T47D (cell line): ENCODE results near the gene PTGS2.
"Not testable (repeated sequence)": the region's sequence is repeated elsewhere in the genome, so short reads cannot be mapped to it uniquely, and the experiment has no call there.

ENCODE experiments used
- DNase-seq, 2 experiments: peaks; one replicate each; pipeline versions ENCODE4 v3.0.0 to v3.0.0-alpha.2; 2011 to 2012; ENCODE audit warnings: low read depth in 1 of 2, low spot score in 1 of 2
- JUND ChIP-seq: IDR thresholded peaks from 2 replicates; pipeline ENCODE4 v1.6.1; 2012; ENCODE audit warnings: low read depth
- in situ Hi-C: cut with HindIII; loops from 2 replicates; pipeline ENCODE4 v1.10.0; 2016; ENCODE audit warnings: low sequenced_read_pairs, low pct_unique_long_range_greater_than_20kb

The PTGS2 gene

DNA sequence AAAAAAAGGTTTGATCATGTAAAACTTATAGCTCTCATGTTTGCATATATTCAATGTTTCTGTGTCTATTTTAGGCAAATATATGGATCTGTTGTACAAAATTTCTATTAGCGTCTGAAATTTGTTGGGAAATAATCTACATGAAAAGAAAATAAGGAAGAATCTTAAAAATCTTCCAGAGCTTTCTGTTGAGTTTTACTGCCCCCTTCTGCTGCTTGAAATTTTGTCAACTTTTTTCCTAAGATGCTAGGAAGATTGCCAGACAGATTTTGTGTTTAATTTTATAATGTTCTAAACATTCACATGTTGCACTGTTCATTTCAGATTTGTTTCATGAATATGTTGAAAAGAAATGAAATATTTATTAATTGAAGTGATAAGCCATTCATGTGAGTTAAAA, 2.5 kb upstream of the PTGS2 start:
- in situ Hi-C loops: no loop called here
- no peak for DNase-seq
- TF ChIP-seq JUND: no peak

DNA sequence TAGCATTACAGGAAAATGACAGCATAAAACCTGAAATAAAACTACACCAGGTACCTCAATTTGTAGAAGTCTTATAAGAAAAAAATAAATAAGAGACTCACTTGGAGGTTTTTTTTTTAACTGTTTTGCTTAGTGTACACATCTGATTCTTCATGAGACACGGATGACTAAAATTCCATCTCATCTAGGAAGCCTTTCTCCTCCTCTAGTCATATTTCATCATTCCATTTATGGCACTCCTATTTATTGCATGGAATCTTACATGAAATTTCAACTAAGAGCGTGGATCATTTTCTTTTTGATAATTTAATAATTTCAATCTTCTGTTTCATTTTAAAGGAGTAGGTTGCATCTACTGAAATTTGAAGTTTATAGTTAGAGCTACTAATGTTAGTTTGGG, 1.6 kb upstream of the PTGS2 start:
- no peak for TF ChIP-seq JUND
- DNase-seq: no peak
- in situ Hi-C loops: no loop called here

GRCh38 chr1:186681121-186681520, 898 bp upstream of the PTGS2 start:
- in situ Hi-C loops: no loop called here
- DNase-seq: no peak
- no peak for TF ChIP-seq JUND

GRCh38 chr1:186679924-186680244, 339 bp downstream of the PTGS2 start:
- no peak for TF ChIP-seq JUND
- DNase-seq: no peak
- in situ Hi-C loops: no loop called here

GRCh38 chr1:186678155-186678554, 2.1 kb downstream of the PTGS2 start:
- DNase-seq: no peak
- TF ChIP-seq JUND: no peak
- in situ Hi-C loops: no loop called here

DNA sequence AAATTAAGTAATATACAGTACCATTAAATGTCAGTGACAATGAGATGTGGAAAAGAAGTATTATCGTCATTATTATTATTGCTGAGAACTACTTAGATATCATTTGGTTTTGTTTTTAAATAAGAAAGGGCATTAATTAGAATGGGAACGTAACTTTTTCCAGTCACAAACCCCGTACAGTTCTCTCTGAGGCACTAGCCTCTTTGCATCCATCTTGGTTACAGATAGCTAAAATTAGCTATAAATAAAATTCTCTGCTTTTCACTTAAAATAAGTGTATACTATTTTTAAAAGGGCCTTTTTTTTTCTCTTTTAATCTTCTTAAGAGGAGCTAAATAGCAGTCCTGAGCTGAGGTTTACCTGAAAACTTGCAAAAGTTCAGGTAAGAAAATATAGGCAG, 7.6 kb downstream of the PTGS2 start:
- DNase-seq: no peak
- TF ChIP-seq JUND: no peak

DNA sequence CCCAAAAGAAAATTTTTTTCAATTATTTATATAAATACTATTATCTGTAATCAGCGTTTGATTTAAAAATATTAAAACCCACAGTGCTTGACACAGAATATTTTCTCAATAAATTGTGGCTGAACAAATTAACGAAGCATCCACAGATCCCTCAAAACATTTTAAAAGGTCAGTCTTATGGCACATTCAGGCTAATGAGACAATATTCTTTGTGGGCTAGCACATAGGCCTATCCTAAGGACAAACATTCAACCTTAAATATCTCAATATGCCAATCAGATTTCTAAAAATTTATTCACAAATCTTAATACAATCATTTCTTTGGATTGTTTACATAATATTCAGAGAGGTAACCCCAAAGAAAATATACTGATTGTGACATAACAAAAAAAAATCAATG, 8.1 kb downstream of the PTGS2 start:
- in situ Hi-C loops: no loop called here
- no peak for DNase-seq
- TF ChIP-seq JUND: no peak

More for the DNA sequence above, 7.6 kb downstream of the PTGS2 start:
- in situ Hi-C loops: no loop called here

GRCh38 chr1:186671136-186671825, 8.9 kb downstream of the PTGS2 start:
- in situ Hi-C loops: no loop called here
- DNase-seq: no peak
- TF ChIP-seq JUND: no peak

- no peak for TF ChIP-seq JUND
- no peak for DNase-seq
- in situ Hi-C loops: no loop called here
Observed at GRCh38 chr1:186670297-186671135, 9.7 kb downstream of the PTGS2 start.

GRCh38 chr1:186669784-186670183, 10.4 kb downstream of the PTGS2 start:
- DNase-seq, in situ Hi-C loops: not testable (repeated sequence)

DNA sequence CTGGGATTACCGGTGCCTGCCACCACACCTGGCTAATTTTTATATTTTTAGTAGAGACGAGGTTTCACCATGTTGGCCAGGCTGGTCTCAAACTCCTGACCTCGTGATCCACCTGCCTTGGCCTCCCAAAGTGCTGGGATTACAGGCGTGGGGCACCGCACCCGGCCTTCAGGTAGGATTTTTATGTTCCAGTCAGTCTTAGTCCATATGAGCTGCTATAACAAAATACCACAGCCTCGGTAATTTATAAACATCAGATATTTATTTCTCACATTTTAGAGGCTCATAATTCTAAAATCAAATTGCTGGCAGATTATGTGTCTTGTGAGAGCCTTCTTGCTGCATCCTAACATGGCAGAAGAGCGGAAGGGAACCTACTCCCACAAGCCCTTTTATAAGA, 16.0 kb downstream of the PTGS2 start:
- in situ Hi-C loops, DNase-seq: not testable (repeated sequence)

DNA sequence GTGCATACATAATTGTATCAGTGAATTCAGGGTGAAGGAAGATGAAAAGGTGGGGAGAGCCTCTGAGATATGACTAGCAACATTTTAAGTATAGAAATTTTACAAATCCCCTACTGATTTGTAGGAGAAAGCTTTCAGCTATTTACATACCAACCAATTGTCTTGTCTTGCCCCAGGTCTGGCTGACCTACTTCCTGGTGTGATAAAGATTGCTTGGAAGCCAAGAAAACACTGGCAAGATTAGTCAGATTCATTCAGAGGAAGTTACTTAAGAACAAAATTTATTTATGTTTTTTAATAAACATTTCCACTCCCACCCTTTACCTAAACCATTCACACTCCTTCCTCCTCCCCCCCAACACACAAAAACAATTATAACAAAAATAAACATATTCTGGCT, 17.5 kb downstream of the PTGS2 start:
- in situ Hi-C loops: no loop called here
- peak in 1 of 2 experiments; percentile 34 for DNase-seq
- no peak for TF ChIP-seq JUND

DNA sequence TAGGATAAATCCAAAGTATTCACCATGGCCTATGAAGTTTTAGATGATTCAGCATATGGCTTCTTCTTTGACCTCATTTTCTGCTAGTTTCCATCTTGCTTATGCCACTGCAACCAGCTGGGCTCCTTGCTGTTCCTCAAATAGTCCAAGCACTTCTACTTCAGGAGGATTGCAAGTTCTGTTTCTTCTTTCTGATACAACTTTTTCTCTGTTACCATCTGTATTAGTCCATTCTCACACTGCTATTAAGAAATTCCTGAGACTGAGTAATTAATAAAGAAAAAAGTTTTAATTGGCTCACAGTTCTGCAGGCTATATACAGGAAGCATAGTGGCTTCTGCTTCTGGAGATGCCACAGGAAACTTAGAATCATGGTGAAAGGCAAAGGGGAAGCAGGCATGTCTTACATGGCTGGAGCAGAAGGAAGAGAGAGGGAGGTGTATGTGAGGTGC, 20.3 kb downstream of the PTGS2 start:
- in situ Hi-C loops: no loop called here
- no peak for DNase-seq
- no peak for TF ChIP-seq JUND
